H9 (cell line): Measurements from ENCODE around the gene HSPA6. TPM values are rescaled to one million over a fixed set of nuclear protein-coding genes. Genes with fewer than 3 reads are reported as not detected.
"Not testable (repeated sequence)": the region's sequence is repeated elsewhere in the genome, so short reads cannot be mapped to it uniquely, and the experiment has no call there.

Source experiments
- DNase-seq: peaks from one replicate; pipeline ENCODE4 v3.0.0-alpha.2; 2017
- H2AFZ ChIP-seq: one replicate; pipeline ENCODE4 v1.6.1; 2013; ENCODE audit warnings: mild to moderate bottlenecking, low read length, control low read depth, moderate library complexity
- H2AK5ac ChIP-seq: 2 replicates; pipeline ENCODE4 v1.6.1; 2013; ENCODE audit warnings: low read length, control low read depth, mixed read lengths; ENCODE audit not compliant: insufficient read length
- H2BK120ac ChIP-seq: one replicate; pipeline ENCODE4 v1.6.1; 2013; ENCODE audit warnings: low read depth, mild to moderate bottlenecking, low read length, control low read depth, inconsistent platforms; ENCODE audit not compliant: poor library complexity, severe bottlenecking
- H2BK12ac ChIP-seq: 2 replicates; pipeline ENCODE4 v1.6.1; 2013; ENCODE audit warnings: low read length, control low read depth, mixed read lengths, low read depth; ENCODE audit not compliant: insufficient read length
- H2BK15ac ChIP-seq: 2 replicates; pipeline ENCODE4 v1.6.1; 2013; ENCODE audit warnings: low read depth, low read length, control low read depth
- H2BK20ac ChIP-seq: one replicate; pipeline ENCODE4 v1.6.1; 2013; ENCODE audit warnings: low read depth, mild to moderate bottlenecking, low read length, control low read depth, inconsistent platforms; ENCODE audit not compliant: poor library complexity, severe bottlenecking
- H2BK5ac ChIP-seq: 2 replicates; pipeline ENCODE4 v1.6.1; 2013; ENCODE audit warnings: low read length, control low read depth, mixed read lengths; ENCODE audit not compliant: insufficient read length
- H3K14ac ChIP-seq: 2 replicates; pipeline ENCODE4 v1.6.1; 2013; ENCODE audit warnings: low read length, control low read depth; ENCODE audit not compliant: insufficient read depth
- H3K18ac ChIP-seq: 2 replicates; pipeline ENCODE4 v1.6.1; 2013; ENCODE audit warnings: low read depth, mild to moderate bottlenecking, mixed read lengths, low read length, control low read depth; ENCODE audit not compliant: insufficient read length
- H3K23ac ChIP-seq: 2 replicates; pipeline ENCODE4 v1.6.1; 2013; ENCODE audit warnings: low read length, control low read depth, mixed read lengths, low read depth; ENCODE audit not compliant: insufficient read length
- H3K23me2 ChIP-seq: 2 replicates; pipeline ENCODE4 v1.6.1; 2013; ENCODE audit warnings: low read depth, mild to moderate bottlenecking, mixed read lengths, low read length, control low read depth; ENCODE audit not compliant: insufficient read length, poor library complexity, severe bottlenecking
- H3K27ac ChIP-seq: 2 replicates; pipeline ENCODE4 v1.5.1; 2013; ENCODE audit warnings: low read length, control low read depth, mixed read lengths, low read depth; ENCODE audit not compliant: insufficient read length
- H3K27me3 ChIP-seq: 2 replicates; pipeline ENCODE4 v1.6.1; 2013; ENCODE audit warnings: low read length, control low read depth, inconsistent platforms; ENCODE audit not compliant: insufficient read depth
- H3K4ac ChIP-seq: 2 replicates; pipeline ENCODE4 v1.6.1; 2013; ENCODE audit warnings: low read depth, mild to moderate bottlenecking, control low read depth, inconsistent platforms, low read length, moderate library complexity
- H3K4me1 ChIP-seq: 2 replicates; pipeline ENCODE4 v1.6.1; 2013; ENCODE audit warnings: low read length, control low read depth, inconsistent platforms; ENCODE audit not compliant: insufficient read depth
- H3K4me2 ChIP-seq: 2 replicates; pipeline ENCODE4 v1.6.1; 2013; ENCODE audit warnings: low read length, control low read depth, mixed read lengths; ENCODE audit not compliant: insufficient read length, insufficient read depth
- H3K56ac ChIP-seq: 2 replicates; pipeline ENCODE4 v1.6.1; 2013; ENCODE audit warnings: low read depth, mild to moderate bottlenecking, mixed read lengths, low read length, control low read depth; ENCODE audit not compliant: insufficient read length
- H3K79me1 ChIP-seq: 2 replicates; pipeline ENCODE4 v1.6.1; 2013; ENCODE audit warnings: low read depth, mild to moderate bottlenecking, moderate library complexity, low read length, control low read depth, inconsistent platforms; ENCODE audit not compliant: insufficient read depth, poor library complexity, severe bottlenecking
- H3K79me2 ChIP-seq: 2 replicates; pipeline ENCODE4 v1.6.1; 2013; ENCODE audit warnings: low read length, control low read depth, inconsistent platforms; ENCODE audit not compliant: insufficient read depth
- H3K9ac ChIP-seq: 2 replicates; pipeline ENCODE4 v1.6.1; 2013; ENCODE audit warnings: low read length, control low read depth, mixed read lengths; ENCODE audit not compliant: insufficient read length; ENCODE audit errors: extremely low read depth
- H3K9me3 ChIP-seq: one replicate; pipeline ENCODE4 v1.6.1; 2013; ENCODE audit warnings: low read depth, low read length, inconsistent platforms; ENCODE audit not compliant: control insufficient read depth
- H3T11ph ChIP-seq: one replicate; pipeline ENCODE4 v1.6.1; 2013; ENCODE audit warnings: mild to moderate bottlenecking, low read length, control low read depth, inconsistent platforms
- H4K20me1 ChIP-seq: one replicate; pipeline ENCODE4 v1.6.1; 2013; ENCODE audit not compliant: control insufficient read depth, insufficient read length, insufficient read depth
- H4K5ac ChIP-seq: 2 replicates; pipeline ENCODE4 v1.6.1; 2013; ENCODE audit warnings: low read depth, mild to moderate bottlenecking, mixed read lengths, low read length, control low read depth; ENCODE audit not compliant: insufficient read length
- H4K8ac ChIP-seq: replicated peaks from 2 replicates; pipeline ENCODE4 v1.6.1; 2013; ENCODE audit warnings: low read length, control low read depth, mixed read lengths, low read depth; ENCODE audit not compliant: insufficient read length
- H4K91ac ChIP-seq: 2 replicates; pipeline ENCODE4 v1.6.1; 2013; ENCODE audit warnings: low read depth, mild to moderate bottlenecking, moderate library complexity, mixed read lengths, low read length, control low read depth; ENCODE audit not compliant: insufficient read length
- H3K27ac Mint-ChIP-seq, 3 experiments: 2 replicates in 2 of 3; 3 replicates in 1 of 3; pipeline ENCODE4 v1.8.0; 2020 to 2021; ENCODE audit warnings: mixed read lengths in 3 of 3, mild to moderate bottlenecking in 1 of 3, moderate library complexity in 1 of 3
- H3K27me3 Mint-ChIP-seq: 2 replicates; pipeline ENCODE4 v1.8.0; 2021; ENCODE audit warnings: low read depth, mild to moderate bottlenecking, moderate library complexity, mixed read lengths
- H3K36me3 Mint-ChIP-seq, 3 experiments: 2 replicates in 2 of 3; 3 replicates in 1 of 3; pipeline ENCODE4 v1.8.0; 2020 to 2021; ENCODE audit warnings: low read depth in 3 of 3, mixed read lengths in 3 of 3; ENCODE audit not compliant: insufficient read depth in 1 of 3
- H3K4me1 Mint-ChIP-seq, 2 experiments: 2 replicates each; pipeline ENCODE4 v1.8.0; 2020; ENCODE audit warnings: mixed read lengths in 2 of 2
- H3K4me3 Mint-ChIP-seq, 2 experiments: 2 replicates in 1 of 2; 3 replicates in 1 of 2; pipeline ENCODE4 v1.8.0; 2020 to 2021; ENCODE audit warnings: mild to moderate bottlenecking in 2 of 2, mixed read lengths in 2 of 2, moderate library complexity in 1 of 2
- H3K9me3 Mint-ChIP-seq, 2 experiments: 2 replicates in 1 of 2; 3 replicates in 1 of 2; pipeline ENCODE4 v1.8.0; 2020; ENCODE audit warnings: mild to moderate bottlenecking in 2 of 2, mixed read lengths in 2 of 2, moderate library complexity in 1 of 2
- WGBS: extraction: QIAGEN DNeasy Blood & Tissue Kit; methylation state at CpG from one replicate; pipeline ENCODE4 v1.1.7; 2013; ENCODE audit warnings: missing lambda C conversion rate, low lambda C conversion rate, mixed read lengths; ENCODE audit not compliant: insufficient read length; ENCODE audit errors: extremely low coverage; 5-methylcytosine and 5-hydroxymethylcytosine counted together
- total RNA-seq: library from RNA; stranded (reverse); gene quantifications from 2 replicates; pipeline ENCODE4 v1.2.1, GENCODE V29; 2021
- TF ChIP-seq, protein P1 (sequence below): fragments of 200-600 bp; sonication (generic); conservative IDR thresholded peaks from 3 replicates; pipeline ENCODE4 v1.8.0; 2021; ENCODE audit warnings: antibody characterized with exemption, mild to moderate bottlenecking

The HSPA6 gene
- total RNA-seq, 1 experiment from 2014 or later: not detected

DNA sequence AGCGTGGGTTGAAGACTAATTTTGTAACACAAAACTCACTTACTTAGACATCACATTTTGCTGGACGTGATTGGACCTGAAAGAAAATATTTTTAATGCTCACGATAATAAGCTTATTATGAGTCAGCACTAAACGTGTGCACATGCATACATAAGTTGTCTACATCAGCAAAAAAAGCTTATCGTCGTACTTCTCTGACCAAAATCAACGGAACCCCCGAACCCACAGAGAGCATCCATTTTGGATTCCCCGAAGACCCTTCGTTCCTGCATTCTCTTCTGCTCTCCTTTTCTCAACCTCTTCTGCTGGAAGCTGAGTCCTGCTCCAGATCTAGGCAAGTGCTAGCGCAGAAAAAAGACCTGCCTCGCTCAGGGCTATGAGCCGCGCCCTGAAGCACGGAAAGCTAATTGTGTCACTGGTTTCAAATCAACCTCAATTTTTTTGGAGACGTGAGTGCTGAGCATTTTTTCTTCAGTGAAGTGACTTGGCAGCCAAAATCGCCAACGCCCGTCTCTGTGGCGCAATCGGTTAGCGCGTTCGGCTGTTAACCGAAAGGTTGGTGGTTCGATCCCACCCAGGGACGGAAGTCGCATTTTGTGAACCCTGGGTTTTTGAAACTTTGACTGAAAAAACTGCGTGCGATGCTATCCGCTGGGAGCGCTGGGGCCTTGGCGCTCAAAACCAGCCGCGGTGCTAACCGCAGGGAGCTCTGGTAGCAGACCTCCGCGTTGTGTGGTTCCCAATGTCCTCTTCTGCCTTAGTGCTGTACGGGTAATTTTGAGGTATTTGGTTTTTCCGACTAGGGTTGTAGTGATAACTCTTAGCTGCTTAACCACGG lies 15.6 kb downstream of the HSPA6 start:
- H2AK5ac ChIP-seq, H4K91ac ChIP-seq, H3K23me2 ChIP-seq, H3K9me3 ChIP-seq, H3K79me2 ChIP-seq, H3K27ac ChIP-seq, H2BK15ac ChIP-seq, H3K79me1 ChIP-seq, H2BK12ac ChIP-seq, H3K4me1 Mint-ChIP-seq, H4K20me1 ChIP-seq, H3T11ph ChIP-seq, H3K56ac ChIP-seq, H2BK5ac ChIP-seq, H3K4ac ChIP-seq, H3K4me1 ChIP-seq, H3K23ac ChIP-seq, H3K18ac ChIP-seq, H3K36me3 Mint-ChIP-seq, H2BK20ac ChIP-seq, H4K5ac ChIP-seq, H3K27me3 ChIP-seq, H4K8ac ChIP-seq, H3K14ac ChIP-seq, H2BK120ac ChIP-seq: not testable (repeated sequence)
- peak; percentile 86 for DNase-seq
- H3K9ac ChIP-seq: peak overlapping the region; percentile 59
- peak overlapping the region; percentile 79 for H2AFZ ChIP-seq
- Mint-ChIP-seq H3K9me3 (peaks cover 18 to 20% of the 10 kb centered on the region in 2 experiments), H3K27me3 (peaks cover 29% of the 10 kb centered on the region), H3K27ac (peak overlapping the region; percentile 82 to 92 (median 88); a peak in 5 of 7 replicates), H3K4me3 (peak overlapping the region; percentile 89 to 96)
- TF ChIP-seq, protein P1, sequence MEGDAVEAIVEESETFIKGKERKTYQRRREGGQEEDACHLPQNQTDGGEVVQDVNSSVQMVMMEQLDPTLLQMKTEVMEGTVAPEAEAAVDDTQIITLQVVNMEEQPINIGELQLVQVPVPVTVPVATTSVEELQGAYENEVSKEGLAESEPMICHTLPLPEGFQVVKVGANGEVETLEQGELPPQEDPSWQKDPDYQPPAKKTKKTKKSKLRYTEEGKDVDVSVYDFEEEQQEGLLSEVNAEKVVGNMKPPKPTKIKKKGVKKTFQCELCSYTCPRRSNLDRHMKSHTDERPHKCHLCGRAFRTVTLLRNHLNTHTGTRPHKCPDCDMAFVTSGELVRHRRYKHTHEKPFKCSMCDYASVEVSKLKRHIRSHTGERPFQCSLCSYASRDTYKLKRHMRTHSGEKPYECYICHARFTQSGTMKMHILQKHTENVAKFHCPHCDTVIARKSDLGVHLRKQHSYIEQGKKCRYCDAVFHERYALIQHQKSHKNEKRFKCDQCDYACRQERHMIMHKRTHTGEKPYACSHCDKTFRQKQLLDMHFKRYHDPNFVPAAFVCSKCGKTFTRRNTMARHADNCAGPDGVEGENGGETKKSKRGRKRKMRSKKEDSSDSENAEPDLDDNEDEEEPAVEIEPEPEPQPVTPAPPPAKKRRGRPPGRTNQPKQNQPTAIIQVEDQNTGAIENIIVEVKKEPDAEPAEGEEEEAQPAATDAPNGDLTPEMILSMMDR: peak; percentile 27; the same call in 2 of the 3 replicates
- H3K4me2 ChIP-seq: peak overlapping the region; percentile 69
- WGBS: no CpG with 5 or more reads among the region's 41 CpGs

- not testable (repeated sequence) for H3K23me2 ChIP-seq, DNase-seq, H4K5ac ChIP-seq, H3K23ac ChIP-seq, H3K4ac ChIP-seq, H3K18ac ChIP-seq, H3K14ac ChIP-seq, H2AFZ ChIP-seq, H3K4me1 Mint-ChIP-seq, H3T11ph ChIP-seq, H2BK20ac ChIP-seq, H3K9me3 ChIP-seq, H2AK5ac ChIP-seq, H3K36me3 Mint-ChIP-seq, H2BK12ac ChIP-seq, H2BK15ac ChIP-seq, H4K8ac ChIP-seq, H3K27ac Mint-ChIP-seq, H4K20me1 ChIP-seq, H3K27ac ChIP-seq, H3K4me1 ChIP-seq, H3K79me1 ChIP-seq, H3K79me2 ChIP-seq, H3K56ac ChIP-seq, H4K91ac ChIP-seq, H2BK120ac ChIP-seq, H2BK5ac ChIP-seq, H3K27me3 ChIP-seq, H3K9ac ChIP-seq
- H3K4me2 ChIP-seq: peak overlapping the region; percentile 69
- Mint-ChIP-seq H3K27me3 (peaks cover 29% of the 10 kb centered on the region), H3K9me3 (peaks cover 18 to 20% of the 10 kb centered on the region in 2 experiments), H3K4me3 (peak overlapping the region; percentile 89 to 96)
- no CpG with 5 or more reads among the region's 10 CpGs for WGBS
These were observed 16.2 kb downstream of the HSPA6 start for GRCh38 chr1:161540570-161540960.
